Measurements from ENCODE around the gene PIAS1.

- TF ChIP-seq EZH2phosphoT487 (IDR thresholded peaks at IDR 0.05; ENCODE audit: borderline replicate concordance, low read depth, low read length), result no peak
- no peak for TF ChIP-seq CTCF (conservative IDR thresholded peaks at IDR 0.05; ENCODE audit: low read length)
These were observed 96.1 kb downstream of the PIAS1 start for GRCh38 chr15:68150187-68150586.
